Thoracic aorta (tissue), 2 donors: ENCODE measurements around the gene C13orf46. TPM values are rescaled to one million over a fixed set of nuclear protein-coding genes. Genes with fewer than 3 reads are reported as not detected.
A peak's percentile ranks its signal among the peaks of the same experiment; 100 is the strongest.

Source experiments
- ATAC-seq: fragments of 150-250 bp; one replicate; pipeline ENCODE4 v1.8.0; 2017; ENCODE audit warnings: low read depth; ENCODE audit not compliant: insufficient number of reproducible peaks, low FRiP score
- DNase-seq: peaks from one replicate; pipeline ENCODE4 v3.0.0-alpha.2; 2020; ENCODE audit warnings: low spot score
- H3K27ac ChIP-seq, 2 donors: fragments of 200-600 bp; sonication (generic); 1 replicate in 1 of 2; 2 replicates in 1 of 2; pipeline ENCODE4 v1.5.1; 2016; ENCODE audit warnings: mild to moderate bottlenecking in 2 of 2, moderate library complexity in 2 of 2
- H3K27me3 ChIP-seq: fragments of 200-600 bp; sonication (generic); replicated peaks from 2 replicates; pipeline ENCODE4 v1.6.0; 2016; ENCODE audit warnings: mild to moderate bottlenecking; ENCODE audit not compliant: insufficient read depth
- H3K36me3 ChIP-seq: fragments of 200-600 bp; sonication (generic); one replicate; pipeline ENCODE4 v1.5.1; 2016
- H3K4me1 ChIP-seq, 2 donors: fragments of 200-600 bp; sonication (generic); 1 replicate in 1 of 2; 2 replicates in 1 of 2; pipeline versions ENCODE4 v1.5.1 to v1.6.0; 2016; ENCODE audit warnings: low read depth in 2 of 2, mild to moderate bottlenecking in 1 of 2; ENCODE audit not compliant: control insufficient read depth in 1 of 2
- H3K4me3 ChIP-seq: fragments of 200-600 bp; sonication (generic); 2 replicates; pipeline ENCODE4 v1.5.1; 2016; ENCODE audit warnings: mild to moderate bottlenecking
- H3K9me3 ChIP-seq: fragments of 200-600 bp; sonication (generic); 2 replicates; pipeline ENCODE4 v1.5.1; 2016
- total RNA-seq, 2 donors: library from RNA; depleted of rRNA; stranded (reverse); fragments of >200 nt; gene quantifications; one replicate each; pipeline versions ENCODE4 v1.1.0 to v1.2.3, GENCODE V29; 2016
- TF ChIP-seq, protein P1 (sequence below): fragments of 200-600 bp; sonication (generic); IDR thresholded peaks from one replicate; pipeline ENCODE4 v1.5.1; 2019; ENCODE audit warnings: antibody characterized with exemption

C13orf46 gene
- total RNA-seq, 2 donors from 2014 or later, result 1.1 TPM

DNA sequence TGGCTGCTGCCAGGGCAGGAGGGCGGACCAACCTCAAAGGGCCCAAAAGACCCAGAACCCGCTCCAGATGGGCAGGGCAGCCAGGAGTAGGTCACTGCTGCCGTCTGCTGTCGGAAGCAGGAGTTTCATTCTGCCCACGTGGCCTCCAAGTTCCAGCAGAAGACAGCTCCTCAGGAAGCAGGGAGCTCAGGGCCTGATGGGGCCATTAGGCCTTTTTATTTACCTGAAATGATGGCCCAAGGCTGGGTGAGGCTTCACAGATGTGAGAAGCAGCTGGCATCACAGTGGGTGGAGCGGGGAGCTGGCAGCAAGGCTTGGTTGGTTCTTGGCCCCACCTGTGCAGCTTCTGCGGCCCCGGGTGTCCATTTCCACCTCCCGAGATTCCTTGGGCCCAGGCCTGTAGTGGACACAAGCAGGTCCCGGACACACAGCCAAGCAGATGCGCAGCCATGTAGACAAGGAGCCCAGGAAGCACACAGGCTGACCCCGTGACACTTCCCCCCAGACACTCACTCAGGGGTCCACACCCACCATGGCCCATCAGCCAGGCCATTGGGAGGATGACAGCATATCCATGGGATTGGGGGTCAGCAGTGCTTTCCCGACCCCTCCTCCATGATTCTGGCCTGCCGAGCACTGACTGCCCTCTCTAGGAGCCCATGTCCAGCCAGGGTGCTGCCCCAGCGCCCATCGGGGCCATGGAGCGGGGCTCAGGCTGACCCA is 26.4 kb downstream of the C13orf46 start:
- Histone ChIP-seq H3K4me1 (peaks cover 4 to 21% of the 10 kb centered on the region in 2 donors), H3K4me3 (no peak overlapping the region), H3K27me3 (no peaks in the 10 kb centered on the region), H3K9me3 (no peaks in the 10 kb centered on the region), H3K27ac (no peak overlapping the region), H3K36me3 (no peaks in the 10 kb centered on the region)
- DNase-seq (peak; percentile 4), ATAC-seq (peak; percentile 34)
- TF ChIP-seq, protein P1, sequence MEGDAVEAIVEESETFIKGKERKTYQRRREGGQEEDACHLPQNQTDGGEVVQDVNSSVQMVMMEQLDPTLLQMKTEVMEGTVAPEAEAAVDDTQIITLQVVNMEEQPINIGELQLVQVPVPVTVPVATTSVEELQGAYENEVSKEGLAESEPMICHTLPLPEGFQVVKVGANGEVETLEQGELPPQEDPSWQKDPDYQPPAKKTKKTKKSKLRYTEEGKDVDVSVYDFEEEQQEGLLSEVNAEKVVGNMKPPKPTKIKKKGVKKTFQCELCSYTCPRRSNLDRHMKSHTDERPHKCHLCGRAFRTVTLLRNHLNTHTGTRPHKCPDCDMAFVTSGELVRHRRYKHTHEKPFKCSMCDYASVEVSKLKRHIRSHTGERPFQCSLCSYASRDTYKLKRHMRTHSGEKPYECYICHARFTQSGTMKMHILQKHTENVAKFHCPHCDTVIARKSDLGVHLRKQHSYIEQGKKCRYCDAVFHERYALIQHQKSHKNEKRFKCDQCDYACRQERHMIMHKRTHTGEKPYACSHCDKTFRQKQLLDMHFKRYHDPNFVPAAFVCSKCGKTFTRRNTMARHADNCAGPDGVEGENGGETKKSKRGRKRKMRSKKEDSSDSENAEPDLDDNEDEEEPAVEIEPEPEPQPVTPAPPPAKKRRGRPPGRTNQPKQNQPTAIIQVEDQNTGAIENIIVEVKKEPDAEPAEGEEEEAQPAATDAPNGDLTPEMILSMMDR, result peak; percentile 84

DNA sequence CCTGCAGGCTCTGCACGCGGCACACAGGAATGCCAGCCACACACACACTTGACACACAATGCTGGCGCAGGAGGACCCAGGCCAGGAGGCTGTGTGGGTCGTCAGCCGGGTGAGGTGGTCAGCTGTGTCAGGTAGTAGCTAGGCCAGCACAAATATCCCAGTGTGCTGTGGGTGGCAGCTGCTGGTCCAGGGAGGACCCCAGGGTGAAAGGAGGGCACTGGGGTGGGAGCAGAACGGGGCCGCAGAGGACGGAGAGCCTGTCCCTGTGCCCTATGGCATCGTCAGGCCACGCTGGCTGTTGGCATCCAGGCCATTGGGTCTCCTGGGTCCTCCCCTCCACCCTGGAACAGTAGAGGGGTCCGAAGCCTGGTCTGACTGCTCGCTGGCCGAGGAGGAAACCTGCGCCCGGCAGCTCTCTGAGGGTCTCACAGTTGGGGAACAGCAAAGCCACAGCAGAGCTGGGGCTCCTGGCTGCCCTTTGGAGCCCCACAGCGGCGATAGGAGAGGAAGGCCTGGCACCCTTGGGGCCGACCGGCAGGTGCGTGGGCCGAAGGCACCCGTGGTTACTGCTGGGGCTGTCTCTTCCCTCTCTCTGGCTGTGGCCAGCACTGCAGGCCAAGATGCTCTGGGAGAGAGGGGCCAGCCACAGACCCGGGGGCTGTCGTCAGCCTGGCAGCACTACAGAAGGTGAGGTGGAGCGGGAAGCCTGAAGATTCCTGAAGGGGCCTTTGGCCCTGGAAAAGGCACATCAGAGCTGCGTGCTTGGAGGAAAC is 27.3 kb downstream of the C13orf46 start:
- ATAC-seq (no peak), DNase-seq (peak; percentile 1)
- H3K27me3 ChIP-seq, result no peaks in the 10 kb centered on the region
- no peak overlapping the region for H3K27ac ChIP-seq
- no peak overlapping the region for H3K4me3 ChIP-seq
- no peaks in the 10 kb centered on the region for H3K36me3 ChIP-seq
- TF ChIP-seq, protein P1, result no peak
- H3K9me3 ChIP-seq, result no peaks in the 10 kb centered on the region
- peaks cover 4 to 18% of the 10 kb centered on the region in 2 donors for H3K4me1 ChIP-seq

DNA sequence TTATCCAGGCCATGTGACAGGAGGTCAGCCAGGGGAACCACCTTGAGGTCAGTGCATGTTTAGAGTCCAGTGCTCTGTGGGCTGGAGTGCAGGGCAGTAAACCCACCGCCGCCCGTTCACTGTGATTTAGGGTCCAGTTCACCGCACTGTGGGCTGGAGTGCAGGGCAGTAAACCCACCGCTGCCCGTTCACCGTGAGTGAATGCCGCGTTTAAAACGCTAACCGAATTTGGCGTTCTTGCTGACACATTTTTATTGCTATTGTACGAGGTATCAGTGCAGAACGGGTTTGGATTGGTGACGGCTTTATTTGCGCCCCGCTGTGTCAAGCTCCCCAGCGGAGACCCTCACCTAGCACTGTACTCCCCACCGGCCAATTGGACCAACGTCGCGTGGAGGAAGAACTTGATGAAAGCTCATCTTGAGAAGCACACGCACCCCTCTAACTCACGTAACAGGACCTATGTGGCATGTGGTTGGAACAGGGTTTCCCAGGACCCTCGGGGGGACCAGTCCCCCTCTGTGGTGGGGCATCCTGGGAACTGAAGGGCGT is 27.9 kb downstream of the C13orf46 start:
- TF ChIP-seq, protein P1, result no peak
- Histone ChIP-seq H3K36me3 (no peaks in the 10 kb centered on the region), H3K27me3 (no peaks in the 10 kb centered on the region), H3K27ac (no peak overlapping the region), H3K9me3 (no peaks in the 10 kb centered on the region), H3K4me3 (no peak overlapping the region), H3K4me1 (peaks cover 4 to 14% of the 10 kb centered on the region in 2 donors)
- DNase-seq, result peak; percentile 1
- no peak for ATAC-seq

DNA sequence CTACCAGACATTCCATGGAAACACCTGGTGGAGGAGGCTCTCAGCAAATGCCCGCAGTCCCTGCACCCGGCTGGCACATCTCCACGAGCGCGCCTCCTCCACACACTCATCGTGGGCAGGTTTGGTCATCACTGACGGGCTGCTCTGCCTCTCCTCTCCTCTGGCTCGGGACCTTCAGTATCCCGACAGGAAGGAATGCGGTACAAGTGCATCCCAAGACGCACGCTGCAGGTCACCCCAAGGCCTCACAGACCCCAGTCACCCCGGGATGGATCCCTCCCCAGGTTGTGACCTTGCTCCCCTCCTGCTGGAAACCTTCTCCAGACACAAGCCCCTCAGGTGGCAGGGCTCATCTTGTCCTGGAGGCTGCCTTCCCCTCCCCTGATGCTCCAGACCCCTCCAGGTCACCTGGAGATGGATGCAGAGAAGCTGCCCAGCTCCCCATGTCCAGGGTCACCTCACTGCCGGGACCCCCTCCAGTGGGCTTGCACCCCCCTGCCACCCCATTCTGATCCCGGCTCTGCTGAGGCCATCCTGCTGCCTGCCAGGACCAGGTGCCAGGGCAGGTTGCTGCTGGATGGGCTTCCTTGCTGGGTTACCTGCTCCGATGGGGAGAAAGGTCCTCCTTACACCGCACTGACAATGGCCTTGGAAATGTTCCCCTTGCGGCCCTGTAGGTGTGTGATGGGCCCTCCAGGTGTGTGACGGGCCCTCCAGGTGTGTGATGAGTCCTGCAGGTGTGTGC is 29.9 kb downstream of the C13orf46 start:
- no peaks in the 10 kb centered on the region for H3K36me3 ChIP-seq
- H3K27ac ChIP-seq, result no peak overlapping the region
- DNase-seq, result peak; percentile 1
- H3K4me3 ChIP-seq, result no peak overlapping the region
- no peak for ATAC-seq
- H3K27me3 ChIP-seq, result no peaks in the 10 kb centered on the region
- TF ChIP-seq, protein P1, result no peak
- H3K4me1 ChIP-seq, result peaks cover 4 to 10% of the 10 kb centered on the region in 2 donors
- no peaks in the 10 kb centered on the region for H3K9me3 ChIP-seq
